ENCODE results near the gene NPR2. TPM values are rescaled to one million over a fixed set of nuclear protein-coding genes. Genes with fewer than 3 reads are reported as not detected.

The NPR2 gene
- total and polyA plus RNA-seq, 5 donors from 2014 or later = 0.46 to 7.7 (median 1.7) TPM; not detected in 1

- Histone ChIP-seq H3K36me3 (ENCODE audit: control insufficient read depth, insufficient read depth, low read length) (peaks cover 30% of the 10 kb centered on the region), H3K4me3 (ENCODE audit: low read depth, low read length) (peak within 1 kb of the TSS; percentile 87), H3K4me1 (ENCODE audit: control insufficient read depth, insufficient read depth, low read length, poor library complexity, severe bottlenecking) (peaks cover 46% of the 10 kb centered on the region), H3K27ac (ENCODE audit: insufficient read depth, low read length, poor library complexity, severe bottlenecking) (peak within 1 kb of the TSS; percentile 80), H3K9me3 (ENCODE audit: control insufficient read depth in 2 of 2, low read length in 2 of 2) (no peaks in the 10 kb centered on the region), H3K27me3 (ENCODE audit: control insufficient read depth, insufficient read depth, low read length) (no peaks in the 10 kb centered on the region)
- no peaks in the 10 kb centered on the region for H3K9me3 Mint-ChIP-seq
- H3K27ac Mint-ChIP-seq = peak within 1 kb of the TSS; percentile 90 to 97 (median 95)
- H3K36me3 Mint-ChIP-seq = peaks cover 34% of the 10 kb centered on the region
- H3K4me1 Mint-ChIP-seq = peaks cover 24 to 65% (median 45%) of the 10 kb centered on the region in 4 donors
- no peaks in the 10 kb centered on the region for H3K27me3 Mint-ChIP-seq
- DNase-seq = peak; percentile 61 to 83 (median 68)
- peak within 1 kb of the TSS; percentile 93 to 99 (median 96) for H3K4me3 Mint-ChIP-seq
- ATAC-seq (ENCODE audit: low read depth in 2 of 2) = peak; percentile 68 to 72
These were observed 42.4 kb upstream of the NPR2 start, which contains the start of the genes GBA2 and RGP1 for GRCh38 chr9:35748858-35749514. TSS of gene GBA2 (minus strand) at chr9:35749228. CDS start at chr9:35748704, 524 bp downstream. TSS of gene RGP1 (plus strand) at chr9:35749287. CDS start at chr9:35749756, 469 bp downstream.

- H3K27me3 Mint-ChIP-seq = no peaks in the 10 kb centered on the region
- H3K9me3 ChIP-seq (ENCODE audit: control insufficient read depth in 2 of 2, low read length in 2 of 2) = no peaks in the 10 kb centered on the region
- H3K4me1 ChIP-seq (ENCODE audit: control insufficient read depth, insufficient read depth, low read length, poor library complexity, severe bottlenecking) = peaks cover 46% of the 10 kb centered on the region
- peak overlapping the region; percentile 80 for H3K27ac ChIP-seq (ENCODE audit: insufficient read depth, low read length, poor library complexity, severe bottlenecking)
- peaks cover 30% of the 10 kb centered on the region for H3K36me3 Mint-ChIP-seq
- no peaks in the 10 kb centered on the region for H3K27me3 ChIP-seq (ENCODE audit: control insufficient read depth, insufficient read depth, low read length)
- peaks cover 24 to 61% (median 42%) of the 10 kb centered on the region in 4 donors for H3K4me1 Mint-ChIP-seq
- ATAC-seq (ENCODE audit: low read depth in 2 of 2) (peak; percentile 45 to 63), DNase-seq (peak; percentile 35 to 71 (median 51))
- peaks cover 28% of the 10 kb centered on the region for H3K36me3 ChIP-seq (ENCODE audit: control insufficient read depth, insufficient read depth, low read length)
- H3K4me3 Mint-ChIP-seq = peak overlapping the region; percentile 93 to 99 (median 96)
- H3K4me3 ChIP-seq (ENCODE audit: low read depth, low read length) = peak overlapping the region; percentile 85
- H3K27ac Mint-ChIP-seq = peak overlapping the region; percentile 90 to 97 (median 95)
- H3K9me3 Mint-ChIP-seq = no peaks in the 10 kb centered on the region
These were observed 41.7 kb upstream of the NPR2 start for GRCh38 chr9:35749515-35750255.

- DNase-seq = no peak
These were observed 41.2 kb upstream of the NPR2 start for GRCh38 chr9:35750256-35750531.

GRCh38 chr9:35753466-35753865 is 37.9 kb upstream of the NPR2 start:
- Mint-ChIP-seq H3K4me1 (peaks cover 1 to 55% (median 33%) of the 10 kb centered on the region in 4 donors), H3K4me3 (peak overlapping the region in 1 of 4 donors; percentile 95)
- peaks cover 28% of the 10 kb centered on the region for H3K36me3 ChIP-seq (ENCODE audit: control insufficient read depth, insufficient read depth, low read length)

More at GRCh38 chr9:35750256-35750531, 41.2 kb upstream of the NPR2 start:
- H3K4me1 Mint-ChIP-seq = peaks cover 24 to 61% (median 41%) of the 10 kb centered on the region in 4 donors
- H3K36me3 ChIP-seq (ENCODE audit: control insufficient read depth, insufficient read depth, low read length) = peaks cover 28% of the 10 kb centered on the region
- peaks cover 28% of the 10 kb centered on the region for H3K36me3 Mint-ChIP-seq
- peak overlapping the region; percentile 90 to 97 (median 95) for H3K27ac Mint-ChIP-seq
- no peak for ATAC-seq (ENCODE audit: low read depth in 2 of 2)
- peaks cover 46% of the 10 kb centered on the region for H3K4me1 ChIP-seq (ENCODE audit: control insufficient read depth, insufficient read depth, low read length, poor library complexity, severe bottlenecking)
- peak overlapping the region; percentile 93 to 99 (median 96) for H3K4me3 Mint-ChIP-seq
- peak overlapping the region; percentile 85 for H3K4me3 ChIP-seq (ENCODE audit: low read depth, low read length)
- H3K9me3 Mint-ChIP-seq = no peaks in the 10 kb centered on the region
- no peaks in the 10 kb centered on the region for H3K27me3 Mint-ChIP-seq
- no peaks in the 10 kb centered on the region for H3K27me3 ChIP-seq (ENCODE audit: control insufficient read depth, insufficient read depth, low read length)
- H3K9me3 ChIP-seq (ENCODE audit: control insufficient read depth in 2 of 2, low read length in 2 of 2) = no peaks in the 10 kb centered on the region
- H3K27ac ChIP-seq (ENCODE audit: insufficient read depth, low read length, poor library complexity, severe bottlenecking) = peak overlapping the region; percentile 80

GRCh38 chr9:35754264-35754663 is 37.1 kb upstream of the NPR2 start, which contains the start of gene MSMP:
TSS of gene MSMP (minus strand) at chr9:35754276. CDS start at chr9:35754129, 147 bp downstream.
- DNase-seq (no peak), ATAC-seq (ENCODE audit: low read depth in 2 of 2) (no peak)
- Mint-ChIP-seq H3K27me3 (no peaks in the 10 kb centered on the region), H3K4me3 (peak within 1 kb of the TSS; percentile 55 to 95 (median 60)), H3K27ac (peak within 1 kb of the TSS in 1 of 3 donors; percentile 47), H3K9me3 (no peaks in the 10 kb centered on the region), H3K36me3 (peaks cover 25% of the 10 kb centered on the region), H3K4me1 (peaks cover 8 to 63% (median 40%) of the 10 kb centered on the region in 4 donors)
- Histone ChIP-seq H3K27ac (ENCODE audit: insufficient read depth, low read length, poor library complexity, severe bottlenecking) (no peak within 1 kb of the TSS), H3K27me3 (ENCODE audit: control insufficient read depth, insufficient read depth, low read length) (no peaks in the 10 kb centered on the region), H3K4me1 (ENCODE audit: control insufficient read depth, insufficient read depth, low read length, poor library complexity, severe bottlenecking) (peaks cover 31% of the 10 kb centered on the region), H3K9me3 (ENCODE audit: control insufficient read depth in 2 of 2, low read length in 2 of 2) (no peaks in the 10 kb centered on the region), H3K36me3 (ENCODE audit: control insufficient read depth, insufficient read depth, low read length) (peaks cover 28% of the 10 kb centered on the region), H3K4me3 (ENCODE audit: low read depth, low read length) (no peak within 1 kb of the TSS)

More at GRCh38 chr9:35753466-35753865, 37.9 kb upstream of the NPR2 start:
- ATAC-seq (ENCODE audit: low read depth in 2 of 2) = no peak
- Histone ChIP-seq H3K9me3 (ENCODE audit: control insufficient read depth in 2 of 2, low read length in 2 of 2) (no peaks in the 10 kb centered on the region), H3K27ac (ENCODE audit: insufficient read depth, low read length, poor library complexity, severe bottlenecking) (no peak overlapping the region), H3K4me1 (ENCODE audit: control insufficient read depth, insufficient read depth, low read length, poor library complexity, severe bottlenecking) (peaks cover 32% of the 10 kb centered on the region), H3K4me3 (ENCODE audit: low read depth, low read length) (no peak overlapping the region), H3K27me3 (ENCODE audit: control insufficient read depth, insufficient read depth, low read length) (no peaks in the 10 kb centered on the region)
- H3K9me3 Mint-ChIP-seq = no peaks in the 10 kb centered on the region
- peak overlapping the region in 1 of 3 donors; percentile 47 for H3K27ac Mint-ChIP-seq
- DNase-seq = no peak
- peaks cover 25% of the 10 kb centered on the region for H3K36me3 Mint-ChIP-seq
- H3K27me3 Mint-ChIP-seq = no peaks in the 10 kb centered on the region

- H3K27ac Mint-ChIP-seq = no peak overlapping the region
- no peaks in the 10 kb centered on the region for H3K27me3 Mint-ChIP-seq
- peaks cover 28% of the 10 kb centered on the region for H3K36me3 ChIP-seq (ENCODE audit: control insufficient read depth, insufficient read depth, low read length)
- peaks cover 25% of the 10 kb centered on the region for H3K36me3 Mint-ChIP-seq
- ATAC-seq (ENCODE audit: low read depth in 2 of 2) (no peak), DNase-seq (no peak)
- no peaks in the 10 kb centered on the region for H3K9me3 ChIP-seq (ENCODE audit: control insufficient read depth in 2 of 2, low read length in 2 of 2)
- no peak overlapping the region for H3K27ac ChIP-seq (ENCODE audit: insufficient read depth, low read length, poor library complexity, severe bottlenecking)
- no peaks in the 10 kb centered on the region for H3K27me3 ChIP-seq (ENCODE audit: control insufficient read depth, insufficient read depth, low read length)
- H3K4me1 ChIP-seq (ENCODE audit: control insufficient read depth, insufficient read depth, low read length, poor library complexity, severe bottlenecking) = peaks cover 28% of the 10 kb centered on the region
- no peaks in the 10 kb centered on the region for H3K9me3 Mint-ChIP-seq
- H3K4me1 Mint-ChIP-seq = peaks cover 8 to 62% (median 41%) of the 10 kb centered on the region in 4 donors
- H3K4me3 ChIP-seq (ENCODE audit: low read depth, low read length) = no peak overlapping the region
- H3K4me3 Mint-ChIP-seq = peak overlapping the region; percentile 55 to 95 (median 60)
These were observed 36.3 kb upstream of the NPR2 start for GRCh38 chr9:35755071-35755470.

GRCh38 chr9:35756275-35757225 is 34.8 kb upstream of the NPR2 start:
- no peaks in the 10 kb centered on the region for H3K9me3 Mint-ChIP-seq
- Histone ChIP-seq H3K4me1 (ENCODE audit: control insufficient read depth, insufficient read depth, low read length, poor library complexity, severe bottlenecking) (peaks cover 24% of the 10 kb centered on the region), H3K27ac (ENCODE audit: insufficient read depth, low read length, poor library complexity, severe bottlenecking) (peak overlapping the region; percentile 75), H3K4me3 (ENCODE audit: low read depth, low read length) (peak overlapping the region; percentile 87), H3K36me3 (ENCODE audit: control insufficient read depth, insufficient read depth, low read length) (peaks cover 33% of the 10 kb centered on the region), H3K9me3 (ENCODE audit: control insufficient read depth in 2 of 2, low read length in 2 of 2) (no peaks in the 10 kb centered on the region), H3K27me3 (ENCODE audit: control insufficient read depth, insufficient read depth, low read length) (no peaks in the 10 kb centered on the region)
- peak; percentile 85 for ATAC-seq (ENCODE audit: low read depth in 2 of 2)
- peak overlapping the region; percentile 90 to 100 (median 97) for H3K4me3 Mint-ChIP-seq
- peak overlapping the region; percentile 93 to 97 (median 94) for H3K27ac Mint-ChIP-seq
- H3K27me3 Mint-ChIP-seq = no peaks in the 10 kb centered on the region
- peak; percentile 60 to 87 (median 74) for DNase-seq
- H3K4me1 Mint-ChIP-seq = peaks cover 8 to 59% (median 45%) of the 10 kb centered on the region in 4 donors
- peaks cover 27% of the 10 kb centered on the region for H3K36me3 Mint-ChIP-seq

Data from CD4-positive, CD25-positive, alpha-beta regulatory T cell (primary cell).